ENCODE data around the gene ADORA1. TPM values are rescaled to one million over a fixed set of nuclear protein-coding genes. Genes with fewer than 3 reads are reported as not detected.

Gene ADORA1
- total RNA-seq, 2 experiments from 2014 or later: not detected

DNA sequence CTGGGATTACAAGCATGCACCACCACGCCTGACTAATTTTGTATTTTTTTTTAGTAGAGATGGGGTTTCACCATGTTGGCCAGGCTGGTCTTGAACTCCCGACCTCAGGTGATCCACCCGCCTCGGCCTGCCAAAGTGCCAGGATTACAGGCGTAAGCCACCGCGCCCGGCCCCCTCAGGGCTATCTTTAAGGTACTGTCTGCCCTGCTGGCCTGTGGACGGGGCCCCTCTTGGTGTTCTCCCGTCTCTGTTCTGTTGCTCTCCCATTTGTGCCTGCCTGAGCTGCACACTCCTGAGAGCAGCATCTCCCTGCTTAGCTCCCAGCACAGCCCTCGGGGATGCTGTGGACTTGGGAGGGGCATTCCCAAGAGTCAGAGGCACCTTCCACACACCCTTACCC is 34.2 kb downstream of the ADORA1 start:
- Histone ChIP-seq H3K4me3 (ENCODE audit: low read depth, low read length, poor library complexity, severe bottlenecking) (no peak overlapping the region), H3K4me2 (ENCODE audit: low read length) (no peak overlapping the region), H4K20me1 (ENCODE audit: insufficient read depth, low read length) (no peaks in the 10 kb centered on the region; the same call in 1 of the 2 replicates), H3K4me1 (ENCODE audit: insufficient read depth, low read length, poor library complexity, severe bottlenecking) (no peaks in the 10 kb centered on the region), H3K9me2 (ENCODE audit: insufficient read depth, low read length) (no peaks in the 10 kb centered on the region), H3K79me2 (ENCODE audit: insufficient read depth, low read depth, low read length) (no peaks in the 10 kb centered on the region), H2AFZ (ENCODE audit: low read length) (no peak overlapping the region), H3K27ac (ENCODE audit: low read depth, low read length, poor library complexity, severe bottlenecking) (no peak overlapping the region), H3K36me3 (ENCODE audit: insufficient read depth, low read length) (no peaks in the 10 kb centered on the region), H3K9me3 (ENCODE audit: low read length) (no peaks in the 10 kb centered on the region)
- BruUV-seq (replicated peaks): no TSS peak
- intact Hi-C loops (cut with micrococcal nuclease; ENCODE audit: unreplicated experiment): no loop called here
- DNase-seq (ENCODE audit: low spot score): no peak
- ChIA-PET POLR2A (interaction anchor here (0.7 kb wide), 1 partner anchor 29 kb away, joined by 4 read pairs; no protein-coding TSS in a partner anchor), CTCF (ENCODE audit: unreplicated experiment) (no interaction called here)
- TF ChIP-seq EZH2phosphoT487 (IDR thresholded peaks at IDR 0.05; ENCODE audit: borderline replicate concordance, low read depth, low read length): no peak
- TF ChIP-seq, protein P1, sequence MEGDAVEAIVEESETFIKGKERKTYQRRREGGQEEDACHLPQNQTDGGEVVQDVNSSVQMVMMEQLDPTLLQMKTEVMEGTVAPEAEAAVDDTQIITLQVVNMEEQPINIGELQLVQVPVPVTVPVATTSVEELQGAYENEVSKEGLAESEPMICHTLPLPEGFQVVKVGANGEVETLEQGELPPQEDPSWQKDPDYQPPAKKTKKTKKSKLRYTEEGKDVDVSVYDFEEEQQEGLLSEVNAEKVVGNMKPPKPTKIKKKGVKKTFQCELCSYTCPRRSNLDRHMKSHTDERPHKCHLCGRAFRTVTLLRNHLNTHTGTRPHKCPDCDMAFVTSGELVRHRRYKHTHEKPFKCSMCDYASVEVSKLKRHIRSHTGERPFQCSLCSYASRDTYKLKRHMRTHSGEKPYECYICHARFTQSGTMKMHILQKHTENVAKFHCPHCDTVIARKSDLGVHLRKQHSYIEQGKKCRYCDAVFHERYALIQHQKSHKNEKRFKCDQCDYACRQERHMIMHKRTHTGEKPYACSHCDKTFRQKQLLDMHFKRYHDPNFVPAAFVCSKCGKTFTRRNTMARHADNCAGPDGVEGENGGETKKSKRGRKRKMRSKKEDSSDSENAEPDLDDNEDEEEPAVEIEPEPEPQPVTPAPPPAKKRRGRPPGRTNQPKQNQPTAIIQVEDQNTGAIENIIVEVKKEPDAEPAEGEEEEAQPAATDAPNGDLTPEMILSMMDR (conservative IDR thresholded peaks at IDR 0.05; ENCODE audit: low read length): no peak

DNA sequence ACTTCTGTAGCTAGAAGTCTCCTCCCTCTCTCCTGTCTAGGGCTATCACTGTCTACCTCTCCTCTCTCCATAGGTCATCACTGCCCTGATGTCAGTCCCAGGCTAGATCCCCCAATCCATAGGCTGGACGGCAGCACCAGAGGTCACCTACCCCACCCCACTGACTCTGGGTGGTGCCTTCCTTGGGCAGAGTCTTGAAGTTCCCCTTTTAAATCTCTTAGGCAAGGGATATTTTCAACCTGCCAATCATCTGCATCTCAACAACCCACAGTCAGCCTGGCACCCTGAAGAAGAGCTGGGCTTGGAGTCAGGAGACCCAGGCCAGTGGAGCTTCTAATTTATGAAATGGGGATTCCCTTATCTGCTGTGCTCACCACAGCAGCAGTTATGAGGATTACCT is 34.9 kb downstream of the ADORA1 start:
- H3K4me1 ChIP-seq (ENCODE audit: insufficient read depth, low read length, poor library complexity, severe bottlenecking): no peaks in the 10 kb centered on the region
- H3K4me2 ChIP-seq (ENCODE audit: low read length): no peak overlapping the region
- H3K79me2 ChIP-seq (ENCODE audit: insufficient read depth, low read depth, low read length): no peaks in the 10 kb centered on the region
- CTCF ChIA-PET (ENCODE audit: unreplicated experiment): no interaction called here
- TF ChIP-seq, protein P1 (conservative IDR thresholded peaks at IDR 0.05; ENCODE audit: low read length): no peak
- no peak for TF ChIP-seq EZH2phosphoT487 (IDR thresholded peaks at IDR 0.05; ENCODE audit: borderline replicate concordance, low read depth, low read length)
- intact Hi-C loops (cut with micrococcal nuclease; ENCODE audit: unreplicated experiment): no loop called here
- H3K27ac ChIP-seq (ENCODE audit: low read depth, low read length, poor library complexity, severe bottlenecking): no peak overlapping the region
- H3K9me3 ChIP-seq (ENCODE audit: low read length): no peaks in the 10 kb centered on the region
- H4K20me1 ChIP-seq (ENCODE audit: insufficient read depth, low read length): no peaks in the 10 kb centered on the region; the same call in 1 of the 2 replicates
- POLR2A ChIA-PET: no interaction called here
- no peak overlapping the region for H2AFZ ChIP-seq (ENCODE audit: low read length)
- H3K4me3 ChIP-seq (ENCODE audit: low read depth, low read length, poor library complexity, severe bottlenecking): no peak overlapping the region
- no peaks in the 10 kb centered on the region for H3K36me3 ChIP-seq (ENCODE audit: insufficient read depth, low read length)
- no TSS peak for BruUV-seq (replicated peaks)
- DNase-seq (ENCODE audit: low spot score): no peak
- H3K9me2 ChIP-seq (ENCODE audit: insufficient read depth, low read length): no peaks in the 10 kb centered on the region

DNA sequence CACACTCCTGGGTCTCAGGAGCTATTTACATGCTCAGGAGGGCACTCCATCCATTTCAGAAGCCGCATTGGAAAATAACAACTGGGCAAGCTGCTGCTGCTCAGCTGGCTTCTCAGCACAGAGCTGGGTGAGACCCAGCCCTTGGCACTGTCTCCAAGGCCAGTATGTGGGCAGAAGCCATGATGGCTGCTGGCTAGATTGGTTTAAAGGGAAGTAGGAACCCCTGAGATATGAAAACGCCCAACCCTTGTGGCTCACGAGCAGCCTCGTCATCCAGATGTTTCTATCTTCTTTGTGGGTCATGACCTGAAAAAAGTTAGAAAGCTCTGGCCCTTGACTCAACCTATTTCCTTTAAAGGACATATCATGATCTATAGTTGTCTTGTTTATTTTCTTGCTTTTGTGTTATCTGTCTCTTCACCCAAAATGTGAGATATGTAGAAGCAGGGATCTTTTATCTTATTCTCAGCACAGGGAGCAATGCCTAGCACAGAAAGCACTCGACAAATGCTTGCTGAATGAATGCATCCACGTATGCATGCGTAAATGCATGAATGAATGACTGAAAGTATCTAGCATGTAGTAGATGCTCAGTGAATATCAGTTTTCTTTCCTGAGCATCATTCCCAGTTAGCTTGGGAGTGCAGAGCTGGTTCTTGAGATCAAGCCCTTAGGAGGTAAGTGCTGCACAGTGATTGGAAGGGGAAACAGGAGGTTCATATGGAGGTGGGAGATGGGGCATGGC is 36.5 kb downstream of the ADORA1 start:
- ChIA-PET POLR2A (no interaction called here), CTCF (ENCODE audit: unreplicated experiment) (no interaction called here)
- Histone ChIP-seq H3K9me3 (ENCODE audit: low read length) (no peaks in the 10 kb centered on the region), H3K36me3 (ENCODE audit: insufficient read depth, low read length) (no peaks in the 10 kb centered on the region), H4K20me1 (ENCODE audit: insufficient read depth, low read length) (no peaks in the 10 kb centered on the region; the same call in 1 of the 2 replicates), H2AFZ (ENCODE audit: low read length) (no peak overlapping the region), H3K4me1 (ENCODE audit: insufficient read depth, low read length, poor library complexity, severe bottlenecking) (no peaks in the 10 kb centered on the region), H3K27ac (ENCODE audit: low read depth, low read length, poor library complexity, severe bottlenecking) (no peak overlapping the region), H3K4me3 (ENCODE audit: low read depth, low read length, poor library complexity, severe bottlenecking) (no peak overlapping the region), H3K4me2 (ENCODE audit: low read length) (no peak overlapping the region), H3K79me2 (ENCODE audit: insufficient read depth, low read depth, low read length) (no peaks in the 10 kb centered on the region), H3K9me2 (ENCODE audit: insufficient read depth, low read length) (no peaks in the 10 kb centered on the region)
- intact Hi-C loops (cut with micrococcal nuclease; ENCODE audit: unreplicated experiment): no loop called here
- TF ChIP-seq EZH2phosphoT487 (IDR thresholded peaks at IDR 0.05; ENCODE audit: borderline replicate concordance, low read depth, low read length): no peak
- TF ChIP-seq, protein P1 (conservative IDR thresholded peaks at IDR 0.05; ENCODE audit: low read length): no peak
- no TSS peak for BruUV-seq (replicated peaks)
- no peak for DNase-seq (ENCODE audit: low spot score)
